ENCODE measurements around the gene ZNF547.
A peak's percentile ranks its signal among the peaks of the same experiment; 100 is the strongest.
"Not testable (repeated sequence)": the region's sequence is repeated elsewhere in the genome, so short reads cannot be mapped to it uniquely, and the experiment has no call there.

The ZNF547 gene

GRCh38 chr19:57374647-57375046 is 11.3 kb downstream of the ZNF547 start:
- DNase-seq (ENCODE audit: low read depth), result not testable (repeated sequence)

- DNase-seq (ENCODE audit: low read depth), result no peak
Observed at GRCh38 chr19:57376151-57376550, 12.8 kb downstream of the ZNF547 start.

DNA sequence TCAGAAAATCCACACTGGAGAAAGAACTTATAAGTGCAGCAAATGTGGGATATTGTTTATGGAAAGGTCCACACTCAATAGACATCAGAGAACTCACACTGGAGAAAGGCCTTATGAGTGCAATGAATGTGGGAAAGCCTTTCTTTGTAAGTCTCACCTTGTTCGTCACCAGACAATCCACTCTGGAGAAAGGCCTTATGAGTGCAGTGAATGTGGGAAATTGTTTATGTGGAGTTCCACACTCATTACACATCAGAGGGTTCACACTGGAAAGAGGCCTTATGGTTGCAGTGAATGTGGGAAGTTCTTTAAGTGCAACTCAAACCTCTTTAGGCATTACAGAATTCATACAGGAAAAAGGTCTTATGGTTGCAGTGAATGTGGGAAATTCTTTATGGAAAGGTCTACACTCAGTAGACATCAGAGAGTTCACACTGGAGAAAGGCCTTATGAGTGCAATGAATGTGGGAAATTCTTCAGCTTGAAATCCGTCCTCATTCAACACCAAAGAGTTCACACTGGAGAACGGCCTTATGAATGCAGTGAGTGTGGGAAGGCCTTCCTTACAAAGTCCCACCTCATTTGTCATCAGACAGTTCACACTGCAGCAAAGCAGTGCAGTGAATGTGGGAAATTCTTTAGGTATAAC is 14.3 kb downstream of the ZNF547 start:
- DNase-seq (ENCODE audit: low read depth), result no peak

GRCh38 chr19:57380923-57381322 is 17.6 kb downstream of the ZNF547 start:
- no peak for DNase-seq (ENCODE audit: low read depth)

GRCh38 chr19:57382806-57383488 is 19.6 kb downstream of the ZNF547 start:
- DNase-seq (ENCODE audit: low read depth), result no peak

DNA sequence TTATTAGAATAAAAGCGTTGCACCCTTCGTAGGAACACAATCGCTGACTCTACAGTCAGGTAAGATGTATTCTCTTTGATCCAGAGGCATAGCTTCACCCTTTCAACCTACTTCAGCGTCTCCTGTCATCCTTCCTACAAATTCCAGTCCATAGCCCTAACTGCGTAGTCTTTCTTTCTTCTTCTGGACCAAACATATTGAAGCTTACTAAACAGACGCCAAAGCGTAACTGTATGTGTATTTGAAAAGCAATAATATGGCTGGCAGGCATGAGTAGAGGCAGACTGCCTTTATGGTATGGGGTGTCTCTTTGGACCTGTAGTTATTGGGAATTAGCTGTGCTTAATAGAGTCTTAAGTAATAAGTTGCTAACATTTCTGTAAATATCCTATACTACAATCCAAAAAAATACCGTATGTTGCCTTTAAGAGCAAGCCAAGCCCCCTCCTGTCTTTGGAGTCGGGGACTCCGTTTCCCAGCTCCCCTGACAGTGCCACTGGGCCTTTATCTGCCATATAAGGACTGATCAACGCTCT is 25.9 kb downstream of the ZNF547 start:
- no peak for DNase-seq (ENCODE audit: low read depth)

DNA sequence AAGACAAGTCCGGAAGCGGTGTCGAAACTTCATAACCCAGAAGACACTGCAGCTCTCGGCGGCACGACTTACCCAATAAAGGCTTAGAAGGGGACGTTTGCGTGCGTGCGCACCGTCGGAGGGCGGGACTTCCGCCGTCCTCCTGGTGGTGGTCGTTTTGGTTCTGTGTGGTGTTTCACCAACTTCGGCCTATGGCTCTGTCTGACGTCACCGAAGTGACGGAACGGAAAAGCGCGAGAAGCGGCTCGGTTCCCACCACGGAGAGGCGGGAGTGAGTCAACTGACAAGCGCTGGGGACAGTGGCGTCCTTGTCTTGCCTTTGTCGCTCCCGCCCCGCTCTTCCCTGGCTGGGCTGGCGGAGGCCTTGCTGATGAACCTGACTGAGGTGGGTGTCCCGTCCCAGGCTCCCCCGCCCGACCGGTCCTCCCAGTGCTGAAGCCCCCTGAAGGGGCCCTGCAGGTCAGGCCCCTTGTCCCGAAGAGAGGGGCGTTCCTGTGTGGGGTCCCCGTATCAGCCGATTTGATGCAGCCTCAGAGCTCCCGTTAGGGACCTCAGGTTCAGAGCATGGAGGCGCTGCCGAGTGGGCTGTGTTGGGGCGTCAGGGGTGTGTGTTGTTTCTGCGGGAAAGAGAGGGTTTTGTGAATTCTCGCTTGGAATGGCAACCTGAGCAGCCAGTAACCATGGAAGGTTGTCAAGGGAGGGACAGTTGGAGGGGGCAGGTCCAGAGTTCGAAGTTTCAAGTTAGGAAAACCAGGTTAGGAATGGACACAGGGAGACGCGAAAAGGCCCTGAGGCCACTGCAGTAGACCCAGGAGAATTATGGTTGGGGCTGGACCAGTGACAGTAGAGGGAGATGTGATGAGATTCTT is 26.6 kb downstream of the ZNF547 start, which contains the start of gene ZNF548:
ZNF548 (plus strand) TSS at position 125 of the 869 bp plus-strand sequence; CDS start at position 371, 246 bp downstream.
- DNase-seq (ENCODE audit: low read depth), result peak; percentile 99

- DNase-seq (ENCODE audit: low read depth), result no peak
Observed at GRCh38 chr19:57395710-57396109, 32.4 kb downstream of the ZNF547 start.

DNA sequence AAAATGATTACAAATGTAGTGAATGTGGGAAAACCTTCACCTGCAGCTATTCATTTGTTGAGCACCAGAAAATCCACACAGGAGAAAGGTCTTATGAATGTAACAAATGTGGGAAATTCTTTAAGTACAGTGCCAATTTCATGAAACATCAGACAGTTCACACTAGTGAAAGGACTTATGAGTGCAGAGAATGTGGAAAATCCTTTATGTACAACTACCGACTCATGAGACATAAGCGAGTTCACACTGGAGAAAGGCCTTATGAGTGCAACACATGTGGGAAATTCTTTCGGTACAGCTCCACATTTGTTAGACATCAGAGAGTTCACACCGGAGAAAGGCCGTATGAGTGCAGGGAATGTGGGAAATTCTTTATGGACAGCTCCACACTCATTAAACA is 35.5 kb downstream of the ZNF547 start:
- DNase-seq (ENCODE audit: low read depth), result no peak

- no peak for DNase-seq (ENCODE audit: low read depth)
Observed at GRCh38 chr19:57403737-57404563, 40.6 kb downstream of the ZNF547 start.

DNA sequence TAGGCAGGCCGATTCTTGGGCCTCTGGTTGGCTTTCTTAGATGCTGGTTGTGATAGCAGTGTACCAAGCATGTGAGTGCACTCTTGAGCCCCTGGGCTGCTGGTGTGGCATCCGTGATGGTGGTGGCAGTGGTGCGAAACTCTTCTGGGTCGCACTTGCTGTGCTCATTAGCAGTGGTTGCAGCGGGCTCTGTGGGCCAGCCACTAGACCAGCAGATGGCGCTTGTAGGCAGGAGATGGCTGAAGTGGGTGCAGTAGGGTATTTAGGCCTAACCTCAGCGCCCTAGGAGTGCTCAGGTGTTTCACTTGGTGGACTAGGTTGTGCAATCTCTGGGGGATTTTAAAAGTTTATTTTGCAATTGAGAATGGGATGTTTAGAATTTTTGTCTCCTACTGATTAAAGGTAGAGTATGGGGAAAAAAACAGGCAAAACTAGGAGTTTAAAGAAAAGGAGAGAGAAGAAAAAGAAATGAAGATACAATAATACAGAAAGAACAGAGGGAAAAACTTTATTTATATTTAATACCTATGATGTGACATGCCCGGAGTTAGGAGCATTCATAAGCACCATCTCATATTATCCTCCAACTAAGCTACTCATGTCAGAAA is 43.3 kb downstream of the ZNF547 start:
- peak; percentile 51 for DNase-seq (ENCODE audit: low read depth)

DNA sequence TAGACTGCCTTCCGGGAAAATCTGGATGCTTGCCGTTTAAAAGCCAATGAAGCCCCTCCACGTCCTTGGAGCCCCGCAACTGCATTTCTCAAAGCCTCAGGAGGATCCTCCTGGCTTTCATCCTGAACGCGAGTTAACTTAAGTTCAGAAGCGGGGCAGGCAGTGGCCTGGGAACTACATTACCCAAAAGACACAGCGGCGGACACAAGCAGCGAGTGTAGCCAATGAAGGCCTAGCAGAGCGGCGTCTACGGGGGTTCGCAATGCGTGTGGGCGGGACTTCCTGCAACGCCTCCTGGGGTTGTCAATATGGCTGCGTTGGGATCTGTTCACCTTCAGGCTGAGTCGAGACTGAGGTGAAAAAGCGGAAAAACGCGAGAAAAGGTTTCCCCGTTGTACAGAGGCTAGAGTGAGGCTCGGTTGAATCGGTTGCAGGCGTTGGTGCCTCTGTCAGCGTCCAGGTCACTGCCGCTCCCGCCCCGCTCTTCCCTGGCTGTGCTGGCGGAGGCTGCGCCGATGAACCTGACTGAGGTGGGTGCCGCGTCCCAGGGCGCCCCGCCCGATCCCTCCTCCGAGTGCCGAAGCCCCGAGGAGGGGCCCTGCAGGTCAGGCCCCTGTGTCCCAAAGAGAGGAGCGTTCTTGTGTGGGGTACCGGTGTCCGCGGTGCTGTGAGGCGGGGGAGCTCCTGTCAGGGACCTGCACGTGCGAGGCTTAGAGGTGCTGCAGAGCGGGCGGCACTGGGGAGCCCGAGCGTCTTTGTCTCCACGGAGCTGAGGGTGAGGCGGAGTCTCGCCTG is 47.7 kb downstream of the ZNF547 start, which contains the start of gene ZNF17:
ZNF17 (plus strand) TSS at position 285 of the 795 bp plus-strand sequence. CDS start 2,455 bp downstream, outside the sequence.
- peak; percentile 93 for DNase-seq (ENCODE audit: low read depth)

GRCh38 chr19:57419439-57419838 is 56.1 kb downstream of the ZNF547 start:
- DNase-seq (ENCODE audit: low read depth), result no peak

DNA sequence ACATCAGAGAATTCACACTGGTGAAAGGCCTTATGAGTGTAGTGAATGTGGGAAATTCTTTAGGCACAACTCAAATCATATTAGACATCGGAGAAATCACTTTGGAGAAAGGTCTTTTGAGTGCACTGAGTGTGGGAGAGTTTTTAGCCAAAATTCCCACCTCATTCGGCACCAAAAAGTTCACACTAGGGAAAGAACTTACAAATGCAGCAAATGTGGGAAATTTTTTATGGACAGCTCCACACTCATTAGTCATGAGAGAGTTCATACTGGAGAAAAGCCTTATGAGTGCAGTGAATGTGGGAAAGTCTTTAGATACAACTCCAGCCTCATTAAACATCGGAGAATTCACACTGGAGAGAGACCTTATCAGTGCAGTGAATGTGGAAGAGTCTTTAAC is 57.7 kb downstream of the ZNF547 start:
- DNase-seq (ENCODE audit: low read depth), result no peak

All from EH (cell line).